HG03520 (cell line): ENCODE results near the gene STX2.
"Not testable (repeated sequence)": the region's sequence is repeated elsewhere in the genome, so short reads cannot be mapped to it uniquely, and the experiment has no call there.

Experiments
- ATAC-seq: cut with Tn5 transposase; IDR thresholded peaks from one replicate; pipeline ENCODE4 v1.9.1; 2021; ENCODE audit warnings: mild to moderate bottlenecking, moderate library complexity; ENCODE audit not compliant: unreplicated experiment

Gene STX2

GRCh38 chr12:130838951-130839769, at the start of gene STX2:
Gene STX2 (minus strand): TSS chr12:130839250. CDS start chr12:130839099, 151 bp downstream.
- peak; percentile 81 for ATAC-seq

DNA sequence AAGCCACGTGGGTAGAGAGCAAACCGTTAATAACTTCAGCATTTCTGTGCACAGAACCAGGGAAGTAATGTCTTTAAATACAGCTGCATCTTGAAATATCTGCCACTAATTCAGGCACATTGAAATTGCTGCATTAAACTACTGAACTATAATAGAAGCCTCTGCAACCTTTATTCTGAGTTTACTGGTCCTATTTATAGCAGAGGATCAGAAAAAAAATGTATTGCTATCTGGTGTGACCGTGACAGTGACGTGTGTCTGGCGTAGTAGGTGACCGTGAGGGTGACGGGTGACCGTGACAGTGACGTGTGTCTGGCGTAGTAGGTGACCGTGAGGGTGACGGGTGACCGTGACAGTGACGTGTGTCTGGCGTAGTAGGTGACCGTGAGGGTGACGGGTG, 48.1 kb upstream of the STX2 start:
- ATAC-seq: not testable (repeated sequence)

DNA sequence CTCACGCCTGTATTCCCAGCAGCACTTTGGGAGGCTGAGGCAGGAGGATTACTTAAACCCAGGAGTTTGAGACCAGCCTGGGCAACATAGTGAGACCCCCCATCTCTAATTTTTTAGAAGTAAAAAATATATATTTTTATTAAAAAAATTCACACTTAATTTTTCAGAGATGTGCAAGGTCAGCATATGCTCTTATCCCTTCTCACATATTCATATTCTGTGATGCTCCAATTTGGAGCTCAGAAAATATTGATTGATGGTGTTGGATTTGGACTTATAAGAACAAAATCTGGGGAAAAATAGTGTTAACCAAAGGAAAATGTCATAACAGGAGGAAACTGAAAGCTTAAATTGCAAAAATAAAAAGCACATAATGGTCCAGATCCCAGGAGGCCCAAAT, 42.5 kb upstream of the STX2 start:
- no peak for ATAC-seq

DNA sequence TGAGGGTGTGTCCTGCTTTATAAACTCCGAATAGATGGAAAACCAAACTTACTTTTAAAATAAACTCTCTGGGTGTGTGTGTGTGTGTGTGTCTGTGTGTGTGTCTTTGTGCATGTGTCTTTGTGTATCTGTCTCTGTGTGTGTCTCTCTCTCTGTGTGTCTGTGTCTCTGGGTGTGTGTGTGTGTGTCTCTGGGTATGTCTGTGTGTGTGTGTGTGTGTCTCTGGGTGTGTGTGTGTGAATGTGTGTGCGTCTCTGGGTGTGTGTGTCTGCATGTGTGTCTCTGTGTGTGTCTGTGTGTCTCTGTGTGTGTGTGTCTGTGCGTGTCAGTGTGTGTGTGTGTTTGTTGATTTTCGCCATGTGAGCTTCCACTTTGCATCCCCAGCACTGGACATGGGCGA, 42.0 kb upstream of the STX2 start:
- no peak for ATAC-seq

- ATAC-seq: peak; percentile 54
Measured at GRCh38 chr12:130880411-130880885, 41.4 kb upstream of the STX2 start.

DNA sequence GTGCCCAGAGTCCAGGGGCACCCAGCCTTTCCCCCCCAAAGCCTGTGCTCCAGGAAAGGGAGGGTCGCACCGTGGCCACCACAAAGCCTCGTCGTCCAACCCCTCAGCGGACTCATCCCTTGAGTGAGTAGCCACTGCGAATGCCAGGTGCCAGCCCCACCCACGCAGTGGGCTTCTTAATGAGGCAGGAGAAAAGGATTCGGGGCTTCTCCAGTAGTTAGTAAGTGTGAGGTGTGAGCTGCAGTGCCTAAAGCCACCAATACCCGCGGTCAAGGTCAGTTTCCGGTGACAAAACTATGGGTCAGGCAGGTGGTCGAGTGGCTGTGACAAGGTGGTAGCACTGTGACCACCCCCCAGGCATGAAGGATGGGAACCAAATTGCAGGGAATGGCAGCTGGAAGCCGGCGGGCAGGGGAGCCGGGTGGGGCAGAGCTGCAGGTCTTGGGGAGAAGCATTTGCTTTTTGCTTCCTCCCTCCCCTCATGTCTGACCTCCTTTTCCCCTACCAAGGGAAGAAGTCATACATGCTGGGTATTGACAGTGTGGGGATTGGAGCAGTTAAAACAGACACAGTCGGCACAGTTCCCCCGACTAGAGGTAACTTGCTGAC, 40.8 kb upstream of the STX2 start:
- no peak for ATAC-seq

- ATAC-seq: peak; percentile 86
Measured at GRCh38 chr12:130879212-130879686, 40.2 kb upstream of the STX2 start.

GRCh38 chr12:130878193-130879185, 39.4 kb upstream of the STX2 start:
- ATAC-seq: no peak

DNA sequence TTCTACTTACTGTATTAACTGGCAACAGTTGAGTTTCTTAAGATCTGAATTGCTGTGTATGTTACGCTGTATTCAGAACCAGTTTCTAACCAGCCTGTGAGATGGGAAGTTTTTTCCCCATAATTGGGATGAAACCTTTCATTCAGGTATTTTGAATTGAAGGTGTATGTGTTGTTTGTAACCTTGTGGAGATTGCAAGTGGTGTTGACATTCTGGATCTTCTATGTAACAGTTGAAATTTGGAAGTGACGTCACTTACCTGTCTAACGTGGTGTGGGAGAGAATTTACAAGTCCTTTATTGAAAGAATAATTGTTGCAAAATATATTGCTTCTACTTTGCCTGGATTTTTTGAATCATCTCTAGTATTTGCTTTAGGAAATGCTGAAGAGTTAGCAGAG, 38.3 kb upstream of the STX2 start:
- ATAC-seq: no peak

- ATAC-seq: no peak
Measured at GRCh38 chr12:130876758-130877157, 37.7 kb upstream of the STX2 start.

GRCh38 chr12:130876297-130876696, 37.2 kb upstream of the STX2 start:
- ATAC-seq: no peak

GRCh38 chr12:130875708-130876107, 36.7 kb upstream of the STX2 start:
- ATAC-seq: not testable (repeated sequence)

- ATAC-seq: no peak
Measured at GRCh38 chr12:130875193-130875592, 36.1 kb upstream of the STX2 start.

GRCh38 chr12:130874696-130875095, 35.6 kb upstream of the STX2 start:
- ATAC-seq: no peak

GRCh38 chr12:130873825-130874224, 34.8 kb upstream of the STX2 start:
- ATAC-seq: no peak

DNA sequence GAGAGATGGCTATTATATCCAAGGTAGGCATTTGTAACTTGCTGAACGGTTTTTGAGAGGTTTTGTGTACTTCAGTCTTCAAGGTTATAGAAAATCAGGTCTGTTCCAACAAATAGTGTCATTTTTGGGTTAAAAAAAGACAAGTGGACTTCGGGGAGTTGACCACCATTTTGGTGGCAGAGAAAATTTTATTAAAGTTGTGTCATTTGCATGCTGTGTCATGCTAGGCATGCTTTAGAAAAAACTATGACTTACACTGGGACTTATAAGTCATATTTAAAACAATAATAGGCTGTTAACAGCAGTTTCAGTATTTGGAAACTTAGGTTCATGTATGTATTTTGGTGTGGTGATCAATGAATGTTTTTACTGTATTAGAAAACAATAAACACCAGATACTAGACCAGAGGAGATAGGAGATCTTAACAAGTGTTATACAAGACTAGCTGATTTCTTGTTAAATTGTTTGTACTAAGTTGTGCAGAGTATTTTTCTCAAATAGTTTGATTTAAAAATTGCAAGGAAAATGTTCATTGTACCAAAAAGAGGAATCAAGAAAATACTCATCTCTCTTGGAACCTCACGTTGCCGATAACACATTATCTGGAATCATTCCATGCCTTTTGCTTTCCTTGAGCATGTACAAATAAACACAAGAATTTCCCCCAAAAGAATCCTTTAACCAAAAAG, 34.2 kb upstream of the STX2 start:
- ATAC-seq: no peak

DNA sequence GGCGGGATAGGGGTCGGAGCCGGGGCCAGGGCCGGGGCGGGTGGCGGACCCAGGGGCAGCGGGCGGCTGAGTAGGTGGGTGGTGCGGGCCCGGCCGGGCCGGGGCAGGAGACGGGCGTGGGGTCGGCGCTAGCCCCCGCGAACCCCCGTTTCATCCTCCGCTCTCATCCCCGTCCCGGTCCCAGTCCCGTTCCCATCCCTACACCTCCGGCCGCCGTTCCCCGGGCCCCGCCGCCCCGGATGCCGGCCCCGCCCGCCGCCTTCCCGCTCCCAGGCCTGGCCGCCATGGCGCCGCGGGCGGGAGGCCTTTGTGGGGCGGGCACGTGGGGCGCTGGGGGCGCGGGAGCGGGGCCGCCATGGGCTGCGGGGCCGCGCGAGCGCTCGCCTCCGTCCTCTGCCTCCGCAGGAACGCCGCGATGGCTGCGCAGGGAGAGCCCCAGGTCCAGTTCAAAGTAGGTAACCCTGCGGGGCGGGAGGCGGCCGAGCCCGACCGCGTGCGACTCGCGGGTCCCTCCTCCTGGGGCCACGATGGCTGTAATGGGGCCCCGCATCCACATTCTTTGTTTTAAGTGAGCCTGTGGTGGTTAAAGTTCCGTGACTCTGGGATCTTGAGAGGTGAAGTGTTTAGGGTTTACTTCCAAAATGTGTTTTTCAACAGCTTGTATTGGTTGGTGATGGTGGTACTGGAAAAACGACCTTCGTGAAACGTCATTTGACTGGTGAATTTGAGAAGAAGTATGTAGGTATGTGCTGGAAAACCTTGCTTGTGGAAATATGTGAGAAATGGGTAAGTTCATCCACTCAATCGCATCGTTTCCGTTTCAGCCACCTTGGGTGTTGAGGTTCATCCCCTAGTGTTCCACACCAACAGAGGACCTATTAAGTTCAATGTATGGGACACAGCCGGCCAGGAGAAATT, 33.4 kb upstream of the STX2 start:
- ATAC-seq: peak; percentile 18

GRCh38 chr12:130871286-130872178, 32.5 kb upstream of the STX2 start, which contains the start of gene RAN:
Gene RAN (plus strand): TSS chr12:130872066. CDS start chr12:130872594, 528 bp downstream.
- peak; percentile 58 for ATAC-seq
